Measurements from ENCODE around the gene ZNF280A.

ZNF280A gene

DNA sequence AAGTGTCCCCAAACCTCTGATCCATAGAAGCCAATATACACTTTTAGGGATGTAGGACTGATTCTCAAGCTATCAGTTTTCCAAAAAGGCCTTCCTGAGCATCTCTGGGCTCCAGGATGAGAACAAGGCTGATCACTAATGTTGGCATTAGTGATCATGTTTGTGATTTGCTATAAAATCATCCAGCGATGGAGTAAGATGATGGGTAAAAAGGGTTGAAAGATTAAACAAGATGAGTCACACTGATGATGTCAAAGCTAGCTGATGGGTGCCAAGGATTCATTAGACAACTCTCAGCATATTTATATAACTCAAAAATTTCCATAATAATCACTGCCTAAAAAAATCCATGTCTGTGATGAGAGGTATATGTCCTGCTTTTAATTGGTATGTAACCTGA, 54.3 kb downstream of the ZNF280A start:
- no peak for DNase-seq

DNA sequence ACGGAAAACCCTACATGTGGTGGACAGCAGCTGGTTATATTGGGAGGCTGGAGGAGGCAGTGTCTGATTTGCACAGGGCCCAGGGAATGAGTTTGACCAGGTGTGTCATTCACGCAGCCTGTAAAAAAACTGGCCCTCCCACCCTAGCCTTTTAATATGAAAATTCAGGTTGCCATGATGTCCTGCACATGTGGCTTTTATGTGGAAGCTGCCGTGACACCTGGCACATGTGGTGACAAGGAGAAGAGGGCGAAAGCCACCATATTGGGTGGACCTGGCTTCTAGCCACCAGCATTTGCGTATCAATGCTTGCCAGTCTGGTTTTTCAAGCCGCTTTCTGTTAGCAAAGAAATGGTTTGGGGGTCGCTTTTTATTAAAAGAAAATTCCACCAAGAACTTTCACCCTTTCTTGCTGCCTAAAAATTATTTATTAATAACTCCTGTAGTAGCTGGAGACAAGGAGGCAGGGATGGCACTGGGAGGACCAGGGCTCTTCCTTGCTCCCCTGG, 54.9 kb downstream of the ZNF280A start:
- no peak for DNase-seq

DNA sequence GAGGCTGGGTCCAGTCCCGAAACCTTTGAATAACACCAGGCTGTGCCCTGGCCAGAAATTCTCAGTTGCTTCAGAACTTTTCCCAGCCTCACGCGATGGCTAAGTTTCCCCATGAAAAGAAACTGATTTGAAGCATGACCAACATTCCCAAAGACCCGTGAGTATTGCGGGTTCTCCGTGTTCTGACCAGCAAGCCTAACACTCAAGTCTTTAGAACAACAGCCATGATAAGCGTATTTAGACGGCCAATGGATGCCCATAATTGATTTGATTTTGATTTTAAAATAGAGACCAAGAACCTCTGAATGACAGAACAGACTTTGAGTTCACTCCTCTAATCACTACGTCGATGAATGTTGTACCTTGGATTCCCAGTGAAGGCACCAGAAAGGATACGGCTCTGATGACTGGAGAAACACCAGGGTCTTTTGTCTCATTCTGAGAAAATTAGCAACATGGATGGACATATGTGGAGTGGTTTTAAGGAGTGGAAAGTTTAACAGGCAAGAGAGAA, 55.5 kb downstream of the ZNF280A start:
- no peak for DNase-seq

GRCh38 chr22:22463855-22464540, 56.1 kb downstream of the ZNF280A start:
- DNase-seq = peak; percentile 8
